ENCODE measurements around the gene WDR88. TPM values are rescaled to one million over a fixed set of nuclear protein-coding genes. Genes with fewer than 3 reads are reported as not detected.

WDR88 gene
- total and polyA plus RNA-seq, 2 experiments from 2014 or later = not detected

DNA sequence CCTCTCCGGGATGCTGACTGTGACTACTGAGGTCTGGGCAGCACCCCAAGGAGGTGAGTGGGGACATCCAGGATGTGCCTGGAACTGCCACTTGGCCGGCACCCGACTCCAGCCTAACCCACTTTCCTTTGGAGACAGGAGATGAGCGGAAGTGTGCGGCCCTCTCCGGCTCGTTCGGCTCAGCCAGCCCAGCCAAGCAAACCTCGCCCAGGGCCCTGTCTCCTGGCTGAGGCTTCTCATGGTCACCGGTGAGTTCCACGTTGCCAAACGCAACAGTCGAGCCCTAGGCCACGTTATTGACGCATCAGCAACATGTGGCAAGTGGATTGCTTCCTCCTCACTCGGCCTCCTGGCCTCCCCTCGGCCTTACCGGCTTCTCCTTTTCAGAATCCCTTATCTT lies 88.2 kb downstream of the WDR88 start:
- Mint-ChIP-seq H3K4me3 (no peak overlapping the region; the same call in 2 of the 3 replicates), H3K27ac (no peak overlapping the region)
- no peak overlapping the region for H3K27ac ChIP-seq (ENCODE audit: low read depth)

More for the DNA sequence above, 88.2 kb downstream of the WDR88 start:
- Histone ChIP-seq H3K36me3 (ENCODE audit: insufficient read depth) (no peaks in the 10 kb centered on the region), H3F3A (replicated peaks; ENCODE audit: low read depth) (no peaks in the 10 kb centered on the region), H3K4me1 (ENCODE audit: insufficient read depth) (no peaks in the 10 kb centered on the region), H3K4me3 (no peak overlapping the region), H2AFZ (no peak overlapping the region), H3K79me2 (replicated peaks; ENCODE audit: insufficient read depth) (no peaks in the 10 kb centered on the region), H3K27me3 (ENCODE audit: insufficient read depth) (peaks cover 13% of the 10 kb centered on the region), H4K20me1 (replicated peaks; ENCODE audit: insufficient read depth) (no peaks in the 10 kb centered on the region), H3K4me2 (no peak overlapping the region), H3K9me2 (ENCODE audit: insufficient read depth) (no peaks in the 10 kb centered on the region)
- no peak for DNase-seq (ENCODE audit: low spot score)
- TF ChIP-seq POLR2AphosphoS5 (IDR thresholded peaks at IDR 0.05; ENCODE audit: low read depth) = no peak
- no peak for TF ChIP-seq EZH2phosphoT487 (IDR thresholded peaks at IDR 0.05; ENCODE audit: unreplicated experiment)
- TF ChIP-seq EZH2 (IDR thresholded peaks at IDR 0.05; ENCODE audit: low read depth, unreplicated experiment) = no peak
- no peak for TF ChIP-seq CREB1 (CRISPR knock-in tag; IDR thresholded peaks at IDR 0.05; ENCODE audit: low read depth)
- TF ChIP-seq, protein P1, sequence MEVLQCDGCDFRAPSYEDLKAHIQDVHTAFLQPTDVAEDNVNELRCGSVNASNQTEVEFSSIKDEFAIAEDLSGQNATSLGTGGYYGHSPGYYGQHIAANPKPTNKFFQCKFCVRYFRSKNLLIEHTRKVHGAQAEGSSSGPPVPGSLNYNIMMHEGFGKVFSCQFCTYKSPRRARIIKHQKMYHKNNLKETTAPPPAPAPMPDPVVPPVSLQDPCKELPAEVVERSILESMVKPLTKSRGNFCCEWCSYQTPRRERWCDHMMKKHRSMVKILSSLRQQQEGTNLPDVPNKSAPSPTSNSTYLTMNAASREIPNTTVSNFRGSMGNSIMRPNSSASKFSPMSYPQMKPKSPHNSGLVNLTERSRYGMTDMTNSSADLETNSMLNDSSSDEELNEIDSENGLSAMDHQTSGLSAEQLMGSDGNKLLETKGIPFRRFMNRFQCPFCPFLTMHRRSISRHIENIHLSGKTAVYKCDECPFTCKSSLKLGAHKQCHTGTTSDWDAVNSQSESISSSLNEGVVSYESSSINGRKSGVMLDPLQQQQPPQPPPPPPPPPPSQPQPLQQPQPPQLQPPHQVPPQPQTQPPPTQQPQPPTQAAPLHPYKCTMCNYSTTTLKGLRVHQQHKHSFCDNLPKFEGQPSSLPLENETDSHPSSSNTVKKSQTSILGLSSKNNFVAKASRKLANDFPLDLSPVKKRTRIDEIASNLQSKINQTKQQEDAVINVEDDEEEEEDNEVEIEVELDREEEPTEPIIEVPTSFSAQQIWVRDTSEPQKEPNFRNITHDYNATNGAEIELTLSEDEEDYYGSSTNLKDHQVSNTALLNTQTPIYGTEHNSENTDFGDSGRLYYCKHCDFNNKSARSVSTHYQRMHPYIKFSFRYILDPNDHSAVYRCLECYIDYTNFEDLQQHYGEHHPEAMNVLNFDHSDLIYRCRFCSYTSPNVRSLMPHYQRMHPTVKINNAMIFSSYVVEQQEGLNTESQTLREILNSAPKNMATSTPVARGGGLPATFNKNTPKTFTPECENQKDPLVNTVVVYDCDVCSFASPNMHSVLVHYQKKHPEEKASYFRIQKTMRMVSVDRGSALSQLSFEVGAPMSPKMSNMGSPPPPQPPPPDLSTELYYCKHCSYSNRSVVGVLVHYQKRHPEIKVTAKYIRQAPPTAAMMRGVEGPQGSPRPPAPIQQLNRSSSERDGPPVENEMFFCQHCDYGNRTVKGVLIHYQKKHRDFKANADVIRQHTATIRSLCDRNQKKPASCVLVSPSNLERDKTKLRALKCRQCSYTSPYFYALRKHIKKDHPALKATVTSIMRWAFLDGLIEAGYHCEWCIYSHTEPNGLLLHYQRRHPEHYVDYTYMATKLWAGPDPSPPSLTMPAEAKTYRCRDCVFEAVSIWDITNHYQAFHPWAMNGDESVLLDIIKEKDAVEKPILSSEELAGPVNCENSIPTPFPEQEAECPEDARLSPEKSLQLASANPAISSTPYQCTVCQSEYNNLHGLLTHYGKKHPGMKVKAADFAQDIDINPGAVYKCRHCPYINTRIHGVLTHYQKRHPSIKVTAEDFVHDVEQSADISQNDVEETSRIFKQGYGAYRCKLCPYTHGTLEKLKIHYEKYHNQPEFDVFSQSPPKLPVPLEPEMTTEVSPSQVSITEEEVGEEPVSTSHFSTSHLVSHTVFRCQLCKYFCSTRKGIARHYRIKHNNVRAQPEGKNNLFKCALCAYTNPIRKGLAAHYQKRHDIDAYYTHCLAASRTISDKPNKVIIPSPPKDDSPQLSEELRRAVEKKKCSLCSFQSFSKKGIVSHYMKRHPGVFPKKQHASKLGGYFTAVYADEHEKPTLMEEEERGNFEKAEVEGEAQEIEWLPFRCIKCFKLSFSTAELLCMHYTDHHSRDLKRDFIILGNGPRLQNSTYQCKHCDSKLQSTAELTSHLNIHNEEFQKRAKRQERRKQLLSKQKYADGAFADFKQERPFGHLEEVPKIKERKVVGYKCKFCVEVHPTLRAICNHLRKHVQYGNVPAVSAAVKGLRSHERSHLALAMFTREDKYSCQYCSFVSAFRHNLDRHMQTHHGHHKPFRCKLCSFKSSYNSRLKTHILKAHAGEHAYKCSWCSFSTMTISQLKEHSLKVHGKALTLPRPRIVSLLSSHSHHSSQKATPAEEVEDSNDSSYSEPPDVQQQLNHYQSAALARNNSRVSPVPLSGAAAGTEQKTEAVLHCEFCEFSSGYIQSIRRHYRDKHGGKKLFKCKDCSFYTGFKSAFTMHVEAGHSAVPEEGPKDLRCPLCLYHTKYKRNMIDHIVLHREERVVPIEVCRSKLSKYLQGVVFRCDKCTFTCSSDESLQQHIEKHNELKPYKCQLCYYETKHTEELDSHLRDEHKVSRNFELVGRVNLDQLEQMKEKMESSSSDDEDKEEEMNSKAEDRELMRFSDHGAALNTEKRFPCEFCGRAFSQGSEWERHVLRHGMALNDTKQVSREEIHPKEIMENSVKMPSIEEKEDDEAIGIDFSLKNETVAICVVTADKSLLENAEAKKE (CRISPR knock-in tag; IDR thresholded peaks at IDR 0.05) = no peak
- TF ChIP-seq CTCF (conservative IDR thresholded peaks at IDR 0.05; ENCODE audit: low read depth in 2 of 2) = no peak
- TF ChIP-seq, protein P2, sequence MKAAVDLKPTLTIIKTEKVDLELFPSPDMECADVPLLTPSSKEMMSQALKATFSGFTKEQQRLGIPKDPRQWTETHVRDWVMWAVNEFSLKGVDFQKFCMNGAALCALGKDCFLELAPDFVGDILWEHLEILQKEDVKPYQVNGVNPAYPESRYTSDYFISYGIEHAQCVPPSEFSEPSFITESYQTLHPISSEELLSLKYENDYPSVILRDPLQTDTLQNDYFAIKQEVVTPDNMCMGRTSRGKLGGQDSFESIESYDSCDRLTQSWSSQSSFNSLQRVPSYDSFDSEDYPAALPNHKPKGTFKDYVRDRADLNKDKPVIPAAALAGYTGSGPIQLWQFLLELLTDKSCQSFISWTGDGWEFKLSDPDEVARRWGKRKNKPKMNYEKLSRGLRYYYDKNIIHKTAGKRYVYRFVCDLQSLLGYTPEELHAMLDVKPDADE (IDR thresholded peaks at IDR 0.05) = no peak
- no peak for ATAC-seq
- Mint-ChIP-seq H3K27me3 (ENCODE audit: insufficient read depth, low read depth, poor library complexity) (peaks cover 23% of the 10 kb centered on the region), H3K9me3 (no peaks in the 10 kb centered on the region), H3K4me1 (peaks cover 5% of the 10 kb centered on the region; the same call in 2 of the 3 replicates), H3K36me3 (ENCODE audit: low read depth) (no peaks in the 10 kb centered on the region)
